Gastroesophageal sphincter (tissue), 3 donors: ENCODE data around the gene ZNF12.

Experiments used
- POLR2A ChIP-seq, 2 donors: fragments of 450-650 bp; IDR thresholded peaks; one replicate each; pipeline ENCODE4 v1.6.1; 2017; ENCODE audit warnings: antibody characterized with exemption in 2 of 2, mild to moderate bottlenecking in 2 of 2, moderate library complexity in 1 of 2
- POLR2AphosphoS5 ChIP-seq: sonication (generic); formaldehyde crosslinking; IDR thresholded peaks from one replicate; pipeline ENCODE4 v1.6.1; 2017; ENCODE audit warnings: antibody characterized with exemption
- TF ChIP-seq, protein P1 (sequence below), 4 experiments: fragments of 200-600 bp in 2 of 4; fragments of 450-650 bp in 2 of 4; sonication (generic) in 1 of 4; IDR thresholded peaks; one replicate each; pipeline ENCODE4 v1.5.1; 2017 to 2019; ENCODE audit warnings: antibody characterized with exemption in 4 of 4, mild to moderate bottlenecking in 2 of 4, moderate library complexity in 2 of 4

DNA sequence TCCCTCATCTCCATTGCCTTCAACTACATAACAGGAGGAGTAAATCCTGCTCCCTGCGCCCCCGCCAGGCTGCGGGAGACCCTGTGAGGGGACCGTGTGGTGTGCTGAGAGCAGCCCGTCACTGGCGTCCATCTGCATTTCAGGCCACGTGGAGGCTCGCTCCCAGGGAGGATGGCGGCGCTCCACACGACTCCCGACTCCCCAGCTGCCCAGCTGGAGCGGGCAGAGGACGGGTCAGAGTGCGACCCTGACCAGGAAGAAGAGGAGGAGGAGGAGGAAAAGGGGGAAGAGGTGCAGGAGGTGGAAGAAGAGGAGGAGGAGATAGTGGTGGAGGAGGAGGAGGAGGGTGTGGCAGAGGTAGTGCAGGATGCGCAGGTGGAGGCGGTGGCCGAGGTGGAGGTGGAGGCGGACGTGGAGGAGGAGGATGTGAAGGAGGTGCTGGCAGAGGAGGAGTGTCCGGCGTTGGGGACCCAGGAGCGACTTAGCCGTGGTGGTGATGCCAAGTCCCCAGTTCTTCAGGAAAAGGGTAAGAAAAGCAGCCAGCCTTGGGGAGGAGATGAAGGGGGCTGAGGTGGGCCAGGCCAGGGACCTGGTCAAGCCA is 64.4 kb downstream of the ZNF12 start:
- TF ChIP-seq, protein P1, sequence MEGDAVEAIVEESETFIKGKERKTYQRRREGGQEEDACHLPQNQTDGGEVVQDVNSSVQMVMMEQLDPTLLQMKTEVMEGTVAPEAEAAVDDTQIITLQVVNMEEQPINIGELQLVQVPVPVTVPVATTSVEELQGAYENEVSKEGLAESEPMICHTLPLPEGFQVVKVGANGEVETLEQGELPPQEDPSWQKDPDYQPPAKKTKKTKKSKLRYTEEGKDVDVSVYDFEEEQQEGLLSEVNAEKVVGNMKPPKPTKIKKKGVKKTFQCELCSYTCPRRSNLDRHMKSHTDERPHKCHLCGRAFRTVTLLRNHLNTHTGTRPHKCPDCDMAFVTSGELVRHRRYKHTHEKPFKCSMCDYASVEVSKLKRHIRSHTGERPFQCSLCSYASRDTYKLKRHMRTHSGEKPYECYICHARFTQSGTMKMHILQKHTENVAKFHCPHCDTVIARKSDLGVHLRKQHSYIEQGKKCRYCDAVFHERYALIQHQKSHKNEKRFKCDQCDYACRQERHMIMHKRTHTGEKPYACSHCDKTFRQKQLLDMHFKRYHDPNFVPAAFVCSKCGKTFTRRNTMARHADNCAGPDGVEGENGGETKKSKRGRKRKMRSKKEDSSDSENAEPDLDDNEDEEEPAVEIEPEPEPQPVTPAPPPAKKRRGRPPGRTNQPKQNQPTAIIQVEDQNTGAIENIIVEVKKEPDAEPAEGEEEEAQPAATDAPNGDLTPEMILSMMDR (IDR thresholded peaks at IDR 0.05): no peak
- no peak for TF ChIP-seq POLR2AphosphoS5
- no peak for TF ChIP-seq POLR2A (IDR thresholded peaks at IDR 0.05)
